Activated CD4-positive, alpha-beta memory T cell treated with anti-CD3 and anti-CD28 coated beads for 36 hours (primary cell): Measurements from ENCODE around the gene WNK2. TPM values are rescaled to one million over a fixed set of nuclear protein-coding genes. Genes with fewer than 3 reads are reported as not detected.
A peak's percentile ranks its signal among the peaks of the same experiment; 100 is the strongest.

Experiments used
- CTCF ChIA-PET: fragments of 350-600 bp; sonication (Branson Sonifier 250); formaldehyde crosslinking; loops from one replicate; lab custom pipeline; 2021; ENCODE audit warnings: antibody characterized with exemption, inconsistent platforms; lab: Charles Lee
- POLR2A ChIA-PET: fragments of 350-600 bp; sonication (Branson Sonifier 250); formaldehyde crosslinking; loops from one replicate; lab custom pipeline; 2021; ENCODE audit warnings: antibody characterized with exemption; lab: Charles Lee
- DNase-seq: peaks from one replicate; pipeline ENCODE4 v3.0.0-alpha.2; 2020
- H3K27ac Mint-ChIP-seq: one replicate; pipeline ENCODE4 v1.8.0; 2021; ENCODE audit warnings: mixed read lengths
- H3K27me3 Mint-ChIP-seq: one replicate; pipeline ENCODE4 v1.8.0; 2021; ENCODE audit warnings: mixed read lengths
- H3K36me3 Mint-ChIP-seq: one replicate; pipeline ENCODE4 v1.8.0; 2021; ENCODE audit warnings: mixed read lengths
- H3K4me1 Mint-ChIP-seq: one replicate; pipeline ENCODE4 v1.8.0; 2021; ENCODE audit warnings: low read depth, mixed read lengths
- H3K4me3 Mint-ChIP-seq: one replicate; pipeline ENCODE4 v1.8.0; 2021; ENCODE audit warnings: mild to moderate bottlenecking, mixed read lengths
- H3K9me3 Mint-ChIP-seq: one replicate; pipeline ENCODE4 v1.8.0; 2021; ENCODE audit warnings: mixed read lengths
- intact Hi-C: fragments of 100-400 bp; cut with micrococcal nuclease; formaldehyde crosslinking; loops from one replicate; pipeline ENCODE4 v1.15.1; 2023
- total RNA-seq, 2 experiments: library from RNA; stranded (reverse); gene quantifications; one replicate each; pipeline ENCODE4 v1.2.3, GENCODE V29; 2021

Gene WNK2
- total RNA-seq, 2 experiments from 2014 or later, result 1.2 to 1.6 TPM

DNA sequence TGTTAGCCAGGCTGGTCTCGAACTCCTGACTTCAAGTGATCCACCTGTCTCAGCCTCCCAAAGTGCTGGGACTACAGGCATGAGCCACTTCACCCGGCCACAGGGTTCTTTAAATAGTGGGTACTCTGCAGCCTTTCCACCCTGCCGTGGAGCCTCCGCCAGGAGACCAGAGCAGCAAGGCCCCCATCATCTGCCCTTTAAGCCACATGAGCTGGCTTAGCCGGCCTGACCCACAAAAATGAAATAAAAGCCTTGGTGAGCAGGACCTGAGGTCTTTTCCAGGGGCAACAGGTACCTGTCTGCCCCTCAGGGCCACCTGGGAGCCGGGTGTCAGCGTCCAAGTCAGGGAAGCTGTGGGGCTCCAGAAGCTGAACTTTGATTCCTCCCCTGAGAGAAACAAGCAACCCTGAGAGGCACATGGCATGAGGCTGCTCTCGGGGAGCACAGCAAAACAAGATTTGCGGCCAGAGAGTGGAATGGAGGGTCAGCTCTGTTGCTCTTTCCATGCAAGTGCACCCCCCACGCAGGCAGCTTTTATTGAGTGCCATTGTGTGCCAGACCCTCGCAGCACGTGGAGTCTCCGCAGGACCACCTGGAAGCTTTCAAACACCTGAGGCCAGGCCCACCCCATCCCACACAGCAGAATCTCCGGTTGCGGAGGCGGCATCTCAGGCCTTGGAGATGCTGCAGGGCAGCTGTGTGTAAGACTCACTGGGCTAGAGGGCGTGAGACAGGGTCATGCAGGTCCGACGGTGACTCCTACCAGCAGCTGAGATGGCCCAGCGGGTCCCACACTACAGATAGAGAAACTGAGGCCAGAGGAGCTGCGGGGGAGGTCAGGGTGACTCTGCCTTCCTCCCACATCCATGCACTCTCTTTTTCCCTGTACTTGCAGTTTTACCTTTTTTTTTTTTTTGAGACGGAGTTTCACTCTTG lies 4.8 kb upstream of the WNK2 start:
- Mint-ChIP-seq H3K4me1 (peaks cover 9% of the 10 kb centered on the region), H3K36me3 (no peaks in the 10 kb centered on the region), H3K4me3 (no peak overlapping the region), H3K27me3 (peaks cover 28% of the 10 kb centered on the region), H3K9me3 (no peaks in the 10 kb centered on the region), H3K27ac (no peak overlapping the region)
- intact Hi-C loops, result no loop called here
- no peak for DNase-seq
- CTCF ChIA-PET, result interaction anchor here (0.7 kb wide), 1 partner anchor 70 kb away, joined by 3 read pairs; no protein-coding TSS in a partner anchor
- POLR2A ChIA-PET, result interaction anchor here (0.6 kb wide), 1 partner anchor 237 kb away, joined by 3 read pairs; no protein-coding TSS in a partner anchor

DNA sequence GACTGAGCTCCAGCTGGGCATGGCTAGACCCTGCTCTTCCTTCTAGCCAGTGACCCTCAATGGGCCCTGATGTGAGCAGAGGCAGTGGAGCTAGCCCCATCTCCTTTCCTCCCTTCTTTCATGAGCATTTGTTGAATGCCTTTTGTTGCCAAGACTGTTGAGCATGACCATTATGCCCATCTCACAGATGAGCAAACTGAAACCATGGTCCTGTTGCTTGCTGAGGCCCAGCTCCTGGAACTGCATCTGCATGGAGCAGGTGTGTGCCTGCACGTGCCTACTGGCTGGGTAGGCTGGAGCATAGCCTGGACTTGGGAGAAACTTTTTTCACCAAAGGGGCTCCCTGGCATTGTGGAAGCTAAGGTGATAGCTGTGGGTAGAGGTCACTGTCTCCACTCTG lies 3.0 kb upstream of the WNK2 start:
- peaks cover 34% of the 10 kb centered on the region for H3K27me3 Mint-ChIP-seq
- peaks cover 9% of the 10 kb centered on the region for H3K4me1 Mint-ChIP-seq
- no peak for DNase-seq
- H3K36me3 Mint-ChIP-seq, result no peaks in the 10 kb centered on the region
- ChIA-PET CTCF (no interaction called here), POLR2A (interaction anchor here (0.6 to 0.9 kb wide), 2 partner anchors 24 to 120 kb away, joined by 3 read pairs; no protein-coding TSS in a partner anchor)
- no peak overlapping the region for H3K4me3 Mint-ChIP-seq
- intact Hi-C loops, result no loop called here
- no peak overlapping the region for H3K27ac Mint-ChIP-seq
- no peaks in the 10 kb centered on the region for H3K9me3 Mint-ChIP-seq

DNA sequence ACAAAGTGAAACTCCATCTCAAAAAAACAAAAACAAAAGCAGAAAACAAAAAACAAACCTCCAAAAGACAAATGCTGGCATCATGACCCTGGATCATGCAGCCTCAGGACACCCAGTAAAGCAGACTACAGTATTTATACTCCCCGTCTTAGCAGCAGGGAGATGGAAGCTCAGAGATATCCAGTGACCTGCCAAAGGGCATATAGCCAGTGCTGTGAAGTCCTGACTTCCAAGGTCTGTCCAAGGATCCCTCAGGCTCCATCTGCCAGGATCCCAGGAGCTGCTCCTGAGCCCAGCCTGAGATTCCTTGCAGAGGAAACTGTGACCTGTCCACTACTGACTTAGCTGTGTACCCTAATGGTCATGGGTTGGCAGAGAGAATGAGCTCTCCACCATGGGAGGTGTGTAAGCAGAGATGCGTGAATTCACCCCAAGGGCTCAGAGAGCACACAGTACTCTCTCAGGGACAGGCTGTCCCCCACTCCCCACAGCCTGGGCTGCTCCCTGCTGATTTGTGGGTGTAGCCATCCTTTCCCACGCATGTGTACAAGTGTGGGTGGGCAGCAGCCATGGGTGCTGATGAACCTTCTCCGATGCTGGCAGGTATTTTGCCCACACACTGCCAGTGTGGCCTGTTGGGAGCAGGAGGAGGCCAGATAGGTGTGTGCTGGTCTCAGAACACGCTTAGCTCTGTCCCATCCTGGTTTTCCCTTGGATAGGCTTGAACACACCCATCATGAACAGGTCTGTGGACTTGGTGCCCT lies 2.1 kb upstream of the WNK2 start:
- ChIA-PET POLR2A (no interaction called here), CTCF (interaction anchor here (1.5 kb wide), 1 partner anchor 73 kb away, joined by 3 read pairs; no protein-coding TSS in a partner anchor)
- DNase-seq, result no peak
- Mint-ChIP-seq H3K27ac (no peak overlapping the region), H3K4me3 (no peak overlapping the region), H3K36me3 (no peaks in the 10 kb centered on the region), H3K27me3 (peaks cover 35% of the 10 kb centered on the region), H3K4me1 (peaks cover 9% of the 10 kb centered on the region), H3K9me3 (no peaks in the 10 kb centered on the region)
- intact Hi-C loops, result no loop called here

DNA sequence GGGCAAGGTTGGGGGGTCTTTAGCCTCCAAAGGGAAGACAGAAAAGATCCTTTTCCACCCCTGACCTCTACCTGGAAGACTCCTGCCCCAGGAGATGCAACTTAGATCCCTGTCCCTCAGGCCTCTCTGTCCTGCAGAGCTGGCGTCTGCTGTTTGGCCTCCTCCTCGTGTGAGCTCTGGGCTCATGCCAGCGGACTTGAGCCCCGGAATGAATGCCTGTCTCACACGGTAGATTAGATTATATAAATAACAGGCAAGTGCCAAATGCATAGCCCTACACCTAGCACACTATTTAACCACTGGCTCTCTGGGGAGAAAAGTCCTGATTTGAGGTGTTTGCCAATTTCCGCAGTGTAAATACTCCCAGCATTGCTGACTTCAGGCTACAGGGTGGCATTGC lies 1.4 kb upstream of the WNK2 start:
- H3K4me3 Mint-ChIP-seq, result no peak overlapping the region
- no peaks in the 10 kb centered on the region for H3K9me3 Mint-ChIP-seq
- DNase-seq, result no peak
- intact Hi-C loops, result no loop called here
- peaks cover 9% of the 10 kb centered on the region for H3K4me1 Mint-ChIP-seq
- POLR2A ChIA-PET, result no interaction called here
- peaks cover 35% of the 10 kb centered on the region for H3K27me3 Mint-ChIP-seq
- CTCF ChIA-PET, result interaction anchor here (1.5 kb wide), 1 partner anchor 74 kb away, joined by 3 read pairs; no protein-coding TSS in a partner anchor
- H3K27ac Mint-ChIP-seq, result no peak overlapping the region
- H3K36me3 Mint-ChIP-seq, result no peaks in the 10 kb centered on the region

DNA sequence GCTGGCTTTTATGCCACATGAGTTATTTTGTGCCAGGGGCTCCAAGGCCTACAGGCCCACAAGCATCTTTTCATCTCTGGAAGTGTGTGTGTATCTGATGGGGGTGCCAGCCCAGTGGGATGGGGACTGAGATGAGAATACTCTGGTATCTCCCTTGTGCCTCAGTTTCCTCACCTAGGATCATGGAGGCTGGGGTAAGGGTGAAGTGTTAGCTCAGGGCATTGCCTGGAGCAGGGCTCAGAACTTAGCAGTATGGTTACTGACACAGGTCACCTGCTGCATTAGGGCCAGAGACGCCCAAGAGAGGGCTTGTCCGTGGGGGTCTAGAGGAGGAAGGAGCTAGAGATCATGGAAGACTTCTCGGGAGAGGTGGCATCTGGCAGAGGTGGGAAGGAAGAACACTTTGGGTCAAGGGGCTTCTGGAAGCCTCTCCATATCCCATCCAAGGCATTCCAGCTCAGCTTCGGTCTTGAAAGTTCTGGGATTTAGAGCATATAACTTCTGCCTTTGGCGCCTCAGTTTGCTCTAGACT lies 742 bp upstream of the WNK2 start:
- Mint-ChIP-seq H3K36me3 (no peaks in the 10 kb centered on the region), H3K27me3 (peaks cover 35% of the 10 kb centered on the region), H3K27ac (no peak overlapping the region), H3K4me1 (peaks cover 9% of the 10 kb centered on the region), H3K4me3 (peak overlapping the region; percentile 41), H3K9me3 (no peaks in the 10 kb centered on the region)
- ChIA-PET POLR2A (interaction anchor here (0.6 kb wide), 1 partner anchor 50 kb away, joined by 5 read pairs; no protein-coding TSS in a partner anchor), CTCF (no interaction called here)
- no peak for DNase-seq
- intact Hi-C loops, result no loop called here

DNA sequence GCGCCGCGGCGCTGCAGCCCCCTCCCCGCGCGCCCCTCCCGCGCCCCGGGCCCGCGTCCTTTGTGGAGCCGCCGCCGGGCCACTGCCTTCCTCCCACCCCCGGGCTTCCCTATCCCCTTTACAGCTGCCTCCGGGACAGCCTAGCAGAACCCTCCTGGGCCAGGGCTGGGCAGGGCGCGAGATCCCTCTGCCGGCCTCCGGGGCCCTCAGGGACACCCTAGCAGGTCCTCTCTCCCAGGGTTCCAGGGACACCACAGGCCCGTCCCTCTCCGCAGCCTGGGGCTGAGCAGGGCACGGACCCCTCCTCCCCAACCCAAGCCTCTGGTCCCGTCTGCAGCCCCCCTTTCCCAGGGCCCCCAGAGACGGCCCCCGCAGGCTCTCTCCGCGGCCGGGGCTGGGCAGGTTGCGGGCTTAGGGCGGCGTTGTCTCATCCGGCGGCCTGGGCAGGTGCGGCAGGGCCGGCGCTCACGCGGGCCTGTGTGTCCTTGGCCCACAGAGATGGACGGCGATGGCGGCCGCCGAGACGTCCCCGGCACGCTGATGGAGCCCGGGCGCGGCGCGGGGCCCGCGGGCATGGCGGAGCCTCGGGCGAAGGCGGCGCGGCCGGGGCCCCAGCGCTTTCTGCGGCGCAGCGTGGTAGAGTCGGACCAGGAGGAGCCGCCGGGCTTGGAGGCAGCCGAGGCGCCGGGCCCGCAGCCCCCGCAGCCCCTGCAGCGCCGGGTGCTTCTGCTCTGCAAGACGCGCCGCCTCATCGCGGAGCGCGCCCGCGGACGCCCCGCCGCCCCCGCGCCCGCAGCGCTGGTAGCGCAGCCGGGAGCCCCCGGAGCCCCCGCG lies 710 bp downstream of the WNK2 start:
- DNase-seq, result peak; percentile 19
- ChIA-PET CTCF (no interaction called here), POLR2A (no interaction called here)
- H3K27ac Mint-ChIP-seq, result no peak overlapping the region
- no peaks in the 10 kb centered on the region for H3K9me3 Mint-ChIP-seq
- peaks cover 9% of the 10 kb centered on the region for H3K4me1 Mint-ChIP-seq
- peaks cover 36% of the 10 kb centered on the region for H3K27me3 Mint-ChIP-seq
- H3K36me3 Mint-ChIP-seq, result no peaks in the 10 kb centered on the region
- intact Hi-C loops, result no loop called here
- H3K4me3 Mint-ChIP-seq, result peak overlapping the region; percentile 59

- peaks cover 9% of the 10 kb centered on the region for H3K4me1 Mint-ChIP-seq
- no peaks in the 10 kb centered on the region for H3K9me3 Mint-ChIP-seq
- intact Hi-C loops, result no loop called here
- H3K36me3 Mint-ChIP-seq, result no peaks in the 10 kb centered on the region
- POLR2A ChIA-PET, result no interaction called here
- CTCF ChIA-PET, result interaction anchor here (0.6 kb wide), 1 partner anchor 117 kb away, joined by 3 read pairs; no protein-coding TSS in a partner anchor
- H3K4me3 Mint-ChIP-seq, result no peak overlapping the region
- no peak overlapping the region for H3K27ac Mint-ChIP-seq
- H3K27me3 Mint-ChIP-seq, result peaks cover 31% of the 10 kb centered on the region
- no peak for DNase-seq
Observed at GRCh38 chr9:93185266-93186214, 1.6 kb downstream of the WNK2 start.

GRCh38 chr9:93186215-93186945 lies 2.4 kb downstream of the WNK2 start:
- H3K4me3 Mint-ChIP-seq, result no peak overlapping the region
- peaks cover 26% of the 10 kb centered on the region for H3K27me3 Mint-ChIP-seq
- H3K27ac Mint-ChIP-seq, result no peak overlapping the region
- H3K36me3 Mint-ChIP-seq, result no peaks in the 10 kb centered on the region
- CTCF ChIA-PET, result interaction anchor here (0.6 kb wide), 1 partner anchor 116 kb away, joined by 3 read pairs; no protein-coding TSS in a partner anchor
- no peaks in the 10 kb centered on the region for H3K9me3 Mint-ChIP-seq
- intact Hi-C loops, result no loop called here
- DNase-seq, result no peak
- POLR2A ChIA-PET, result no interaction called here
- peaks cover 9% of the 10 kb centered on the region for H3K4me1 Mint-ChIP-seq

DNA sequence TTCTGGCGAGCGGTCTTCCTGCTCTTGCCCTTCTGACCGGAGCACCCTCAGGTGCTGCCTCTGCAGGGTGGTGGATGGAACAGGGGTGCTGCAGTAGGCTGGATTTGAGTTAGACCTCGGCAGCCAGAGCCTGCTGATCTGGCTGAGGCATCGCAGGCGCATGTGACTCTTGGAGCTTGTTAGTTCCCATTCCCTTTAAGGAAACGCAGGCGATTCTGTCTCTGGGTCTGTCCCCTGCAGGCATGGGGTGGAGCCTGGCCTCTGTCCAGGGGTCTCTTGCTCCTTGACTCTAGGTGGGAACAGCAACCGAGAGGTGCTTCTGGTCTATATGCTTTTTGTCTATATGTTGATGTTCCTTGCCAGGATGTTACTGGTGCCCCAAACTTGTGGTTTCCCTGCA lies 3.1 kb downstream of the WNK2 start:
- intact Hi-C loops, result no loop called here
- Mint-ChIP-seq H3K9me3 (no peaks in the 10 kb centered on the region), H3K27me3 (peaks cover 24% of the 10 kb centered on the region), H3K4me1 (peaks cover 9% of the 10 kb centered on the region), H3K27ac (no peak overlapping the region), H3K36me3 (no peaks in the 10 kb centered on the region), H3K4me3 (no peak overlapping the region)
- POLR2A ChIA-PET, result no interaction called here
- no peak for DNase-seq
- CTCF ChIA-PET, result no interaction called here

- Mint-ChIP-seq H3K4me3 (no peak overlapping the region), H3K9me3 (no peaks in the 10 kb centered on the region), H3K36me3 (no peaks in the 10 kb centered on the region), H3K27ac (no peak overlapping the region), H3K4me1 (peaks cover 9% of the 10 kb centered on the region), H3K27me3 (peaks cover 18% of the 10 kb centered on the region)
- POLR2A ChIA-PET, result no interaction called here
- CTCF ChIA-PET, result no interaction called here
- intact Hi-C loops, result no loop called here
- no peak for DNase-seq
Observed at GRCh38 chr9:93187574-93187973, 3.6 kb downstream of the WNK2 start.
